VCaP (cell line): ENCODE data around the gene FLVCR2.
"Not testable (repeated sequence)": the region's sequence is repeated elsewhere in the genome, so short reads cannot be mapped to it uniquely, and the experiment has no call there.

Source experiments
- H3K27ac ChIP-seq: fragments of 450-650 bp; 2 replicates; pipeline ENCODE4 v1.5.1; 2017
- CTCF ChIP-seq: fragments of 450-650 bp; conservative IDR thresholded peaks from 2 replicates; pipeline ENCODE4 v1.5.1; 2017; ENCODE audit warnings: mild to moderate bottlenecking, moderate library complexity

FLVCR2 gene

GRCh38 chr14:75591987-75592575 is 13.7 kb downstream of the FLVCR2 start:
- TF ChIP-seq CTCF = no peak
- H3K27ac ChIP-seq = no peak overlapping the region

GRCh38 chr14:75595226-75595625 is 16.8 kb downstream of the FLVCR2 start:
- no peak overlapping the region for H3K27ac ChIP-seq
- TF ChIP-seq CTCF = no peak

DNA sequence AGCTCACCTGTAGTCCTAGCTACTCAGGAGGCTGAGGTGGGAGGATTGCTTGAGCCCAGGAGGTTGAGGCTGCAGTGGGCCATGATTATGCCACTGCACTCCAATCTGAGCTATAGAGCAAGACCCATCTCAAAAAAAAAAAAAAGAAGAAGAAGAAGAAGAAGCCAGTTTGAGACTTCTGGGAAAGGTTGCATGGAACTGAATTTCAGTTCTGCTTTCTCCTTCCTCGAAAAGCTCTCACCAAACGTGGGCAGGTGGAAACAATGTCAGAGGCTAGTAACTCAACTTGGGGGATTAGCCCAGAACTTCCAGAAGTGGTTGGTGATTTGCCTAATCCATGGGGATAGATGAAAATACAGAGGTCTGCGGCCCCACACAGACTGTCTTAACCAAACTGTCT is 18.7 kb downstream of the FLVCR2 start:
- H3K27ac ChIP-seq = no peak overlapping the region

GRCh38 chr14:75600100-75600499 is 21.7 kb downstream of the FLVCR2 start:
- H3K27ac ChIP-seq = not testable (repeated sequence)

More for the DNA sequence above, 18.7 kb downstream of the FLVCR2 start:
- TF ChIP-seq CTCF = no peak

GRCh38 chr14:75601061-75601460 is 22.6 kb downstream of the FLVCR2 start:
- H3K27ac ChIP-seq = not testable (repeated sequence)

DNA sequence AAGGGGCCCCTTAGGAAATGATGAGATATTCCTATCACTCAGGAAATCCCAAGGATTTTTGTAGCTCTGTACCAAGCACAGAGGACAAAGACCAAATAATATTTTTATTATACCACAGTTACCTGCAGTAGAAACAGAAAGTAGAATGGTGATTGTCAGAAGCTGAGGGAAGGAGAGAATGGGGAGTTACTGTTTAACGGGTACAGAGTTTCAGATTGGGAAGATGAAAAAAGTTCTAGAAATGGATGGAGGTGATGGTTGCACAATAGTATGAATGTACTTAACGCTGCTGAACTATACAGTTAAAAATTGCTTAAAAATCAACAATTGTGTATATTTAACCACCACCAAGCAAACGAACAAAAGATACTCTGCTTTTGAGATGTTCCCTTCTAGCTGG is 24.1 kb downstream of the FLVCR2 start:
- no peak overlapping the region for H3K27ac ChIP-seq
- TF ChIP-seq CTCF = no peak

DNA sequence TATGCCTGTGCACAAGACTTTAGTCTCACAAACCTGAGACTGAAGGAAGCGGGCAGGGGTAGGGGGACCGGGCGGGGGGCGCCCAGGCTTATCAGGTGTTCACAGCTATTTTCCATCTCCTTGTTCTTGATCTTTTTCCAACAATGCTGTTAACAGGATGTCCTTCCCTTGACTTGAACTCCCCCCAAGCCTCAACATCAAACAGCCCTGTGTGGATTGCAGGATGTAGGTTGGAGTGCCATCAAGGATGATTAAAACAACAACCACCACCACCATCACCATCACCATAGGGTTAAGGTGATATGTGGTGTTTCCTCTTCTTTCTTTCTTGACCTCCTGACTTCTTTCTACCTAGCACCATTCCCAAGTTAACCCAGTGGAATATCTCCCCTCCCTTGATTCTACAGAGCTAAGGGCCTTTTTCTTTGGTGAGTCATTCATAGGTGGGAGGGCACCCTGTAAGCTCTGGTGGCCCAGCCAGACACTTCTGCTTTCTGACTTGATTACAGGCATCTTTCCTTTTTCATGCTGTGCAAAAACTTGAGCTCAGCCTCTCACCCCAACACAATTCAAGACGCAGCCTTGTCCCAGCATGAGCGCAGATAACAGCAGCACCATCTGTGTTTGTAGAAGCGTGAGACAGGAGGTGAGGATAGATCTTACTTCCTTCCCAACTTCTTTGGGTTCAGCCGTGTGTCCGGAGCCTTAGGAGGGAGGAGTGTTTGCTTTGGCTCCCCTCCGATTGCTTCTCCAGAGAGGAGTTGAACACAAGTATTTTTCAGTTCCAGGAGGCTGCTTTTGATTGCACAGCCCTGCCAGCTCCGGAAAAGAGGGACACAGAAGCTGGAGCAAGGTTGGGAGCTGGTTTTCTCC is 26.8 kb downstream of the FLVCR2 start:
- no peak overlapping the region for H3K27ac ChIP-seq
- TF ChIP-seq CTCF = no peak

GRCh38 chr14:75605916-75606315 is 27.5 kb downstream of the FLVCR2 start:
- TF ChIP-seq CTCF = no peak
- no peak overlapping the region for H3K27ac ChIP-seq
